ENCODE measurements around the gene PLCH1.

DNA sequence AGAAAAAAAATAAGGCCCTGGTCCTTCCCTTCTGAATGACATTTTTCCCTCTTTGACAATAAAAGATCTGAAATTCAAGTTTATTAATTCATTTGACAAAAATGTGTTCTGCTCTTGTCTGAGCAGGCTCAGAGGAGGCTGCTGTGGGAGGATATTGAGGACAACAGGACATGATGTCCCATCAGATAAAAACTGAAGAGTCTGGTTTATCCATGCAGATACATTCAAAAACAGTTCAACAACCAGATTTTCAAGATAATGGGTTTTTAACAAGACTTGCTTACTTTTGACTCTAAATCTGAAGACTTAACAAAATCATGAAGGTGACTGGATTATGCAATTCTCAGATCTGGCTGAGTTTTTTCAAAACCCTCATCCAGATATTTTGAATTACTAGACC is 414.5 kb downstream of the PLCH1 start:
- TF ChIP-seq EZH2 (IDR thresholded peaks at IDR 0.05; ENCODE audit: low read length, missing control alignments) (no peak), CTCF (conservative IDR thresholded peaks at IDR 0.05 in 1 of 2, IDR thresholded peaks at IDR 0.05 in 1 of 2; ENCODE audit: low read depth in 1 of 2, low read length in 2 of 2) (no peak)
